Tibial nerve (tissue), 4 donors: ENCODE data around the gene INTS1. TPM values are rescaled to one million over a fixed set of nuclear protein-coding genes. Genes with fewer than 3 reads are reported as not detected.
"Not testable (repeated sequence)": the region's sequence is repeated elsewhere in the genome, so short reads cannot be mapped to it uniquely, and the experiment has no call there.

ENCODE experiments used
- DNase-seq, 2 donors: peaks; one replicate each; pipeline ENCODE4 v3.0.0-alpha.2; 2019; ENCODE audit warnings: low spot score in 2 of 2
- H3K27ac ChIP-seq, 4 donors: fragments of 200-600 bp; sonication (generic) in 3 of 4; one replicate each; pipeline ENCODE4 v1.5.1; 2017 to 2019; ENCODE audit warnings: mild to moderate bottlenecking in 1 of 4
- H3K27me3 ChIP-seq, 2 donors: fragments of 200-600 bp; sonication (generic) in 1 of 2; one replicate each; pipeline versions ENCODE4 v1.5.1 to v1.6.0; 2017 to 2019
- H3K36me3 ChIP-seq, 3 donors: fragments of 200-600 bp; sonication (generic); one replicate each; pipeline ENCODE4 v1.5.1; 2018 to 2019
- H3K4me1 ChIP-seq, 4 donors: fragments of 200-600 bp; sonication (generic) in 3 of 4; one replicate each; pipeline ENCODE4 v1.5.1; 2017 to 2019
- H3K4me3 ChIP-seq, 4 donors: fragments of 200-600 bp; sonication (generic) in 3 of 4; one replicate each; pipeline ENCODE4 v1.5.1; 2017 to 2019; ENCODE audit warnings: mild to moderate bottlenecking in 1 of 4, moderate library complexity in 1 of 4
- H3K9me3 ChIP-seq, 4 donors: fragments of 200-600 bp; sonication (generic) in 3 of 4; one replicate each; pipeline ENCODE4 v1.5.1; 2017 to 2019
- CTCF ChIP-seq, 5 experiments: fragments of 200-600 bp in 3 of 5; fragments of 450-650 bp in 2 of 5; sonication (generic) in 3 of 5; IDR thresholded peaks; one replicate each; pipeline ENCODE4 v1.5.1; 2016 to 2019; ENCODE audit warnings: antibody characterized with exemption in 5 of 5, mild to moderate bottlenecking in 3 of 5, moderate library complexity in 2 of 5
- EP300 ChIP-seq, 2 donors: sonication (generic); formaldehyde crosslinking; IDR thresholded peaks; one replicate each; pipeline ENCODE4 v1.6.1; 2017; ENCODE audit warnings: antibody characterized with exemption in 2 of 2, mild to moderate bottlenecking in 1 of 2
- POLR2A ChIP-seq, 2 donors: fragments of 450-650 bp; IDR thresholded peaks; one replicate each; pipeline ENCODE4 v1.6.1; 2017; ENCODE audit warnings: antibody characterized with exemption in 2 of 2, mild to moderate bottlenecking in 2 of 2, moderate library complexity in 2 of 2
- WGBS, 2 donors: methylation state at CpG; one replicate each; pipeline ENCODE4 v1.1.5; 2018; 5-methylcytosine and 5-hydroxymethylcytosine counted together
- total RNA-seq, 4 donors: library from RNA; depleted of rRNA; stranded (reverse); fragments of >200 nt; gene quantifications; one replicate each; pipeline ENCODE4 v1.1.0, GENCODE V29; 2016

The INTS1 gene
- total RNA-seq, 4 donors from 2014 or later = 45.7 to 81.6 (median 52.3) TPM

DNA sequence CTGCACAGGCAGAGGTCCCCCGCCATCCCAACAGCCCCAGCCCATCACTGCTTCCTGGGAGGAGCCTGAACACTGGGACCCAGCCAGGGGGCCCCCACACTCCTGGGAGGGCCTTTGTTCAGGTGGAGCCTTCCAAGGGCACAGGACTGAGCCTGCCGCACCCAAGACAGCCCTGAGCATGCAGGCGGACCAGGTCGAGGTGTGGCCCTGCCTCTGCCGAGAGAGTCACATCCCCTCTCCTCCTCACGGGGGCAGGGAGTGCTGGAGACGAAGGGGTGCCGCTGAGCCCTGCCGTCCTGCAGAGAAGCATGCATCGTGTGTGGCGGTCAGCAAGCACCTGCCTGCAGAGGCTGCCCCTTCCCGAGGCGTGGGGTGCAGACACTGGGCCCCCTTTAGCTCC, 19.0 kb upstream of the INTS1 start:
- Histone ChIP-seq H3K27ac (peak overlapping the region in 1 of 4 donors; percentile 60), H3K4me3 (no peak overlapping the region), H3K9me3 (peaks cover 0 to 9% (median 0%) of the 10 kb centered on the region in 4 donors), H3K27me3 (peaks cover 0 to 7% of the 10 kb centered on the region in 2 donors), H3K4me1 (no peaks in the 10 kb centered on the region), H3K36me3 (no peaks in the 10 kb centered on the region)
- 42 to 53% methylated on average over 2 of the region's 13 CpGs for WGBS, 2 donors
- no peak for DNase-seq
- TF ChIP-seq POLR2A (IDR thresholded peaks at IDR 0.05) = no peak
- no peak for TF ChIP-seq EP300 (IDR thresholded peaks at IDR 0.05)
- TF ChIP-seq CTCF (IDR thresholded peaks at IDR 0.05) = no peak

DNA sequence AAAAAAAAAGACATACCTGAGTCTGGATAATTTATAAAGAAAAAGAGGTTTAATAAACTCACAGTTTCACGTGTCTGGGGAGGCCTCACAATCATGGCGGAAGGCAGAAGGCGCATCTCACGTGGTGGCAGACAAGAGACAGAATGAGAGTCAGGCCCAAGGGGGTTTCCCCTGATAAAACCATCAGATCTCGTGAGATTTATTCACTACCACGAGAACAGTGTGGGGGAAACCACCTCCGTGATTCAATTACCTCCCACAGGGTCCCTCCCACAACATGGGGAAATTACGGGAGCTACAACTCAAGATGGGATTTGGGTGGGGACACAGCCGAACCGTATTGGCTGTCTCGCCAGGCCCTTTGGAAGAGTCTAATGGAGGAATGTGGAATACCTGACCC, 17.3 kb upstream of the INTS1 start:
- H3K9me3 ChIP-seq = peaks cover 0 to 9% (median 0%) of the 10 kb centered on the region in 4 donors
- H3K36me3 ChIP-seq = no peaks in the 10 kb centered on the region
- DNase-seq = no peak
- TF ChIP-seq CTCF (IDR thresholded peaks at IDR 0.05) (no peak), POLR2A (IDR thresholded peaks at IDR 0.05) (no peak), EP300 (IDR thresholded peaks at IDR 0.05) (no peak)
- no peak overlapping the region for H3K4me3 ChIP-seq
- H3K27ac ChIP-seq = no peak overlapping the region
- H3K27me3 ChIP-seq = peaks cover 0 to 7% of the 10 kb centered on the region in 2 donors
- no peaks in the 10 kb centered on the region for H3K4me1 ChIP-seq
- WGBS, 2 donors = 83 to 86% methylated on average over 11 of the region's 11 CpGs

- DNase-seq = no peak
- Histone ChIP-seq H3K27me3 (peaks cover 0 to 7% of the 10 kb centered on the region in 2 donors), H3K4me3 (no peak overlapping the region), H3K4me1 (no peaks in the 10 kb centered on the region), H3K27ac (peak overlapping the region in 2 of 4 donors; percentile 56 to 67), H3K9me3 (peaks cover 0 to 9% (median 0%) of the 10 kb centered on the region in 4 donors), H3K36me3 (no peaks in the 10 kb centered on the region)
- TF ChIP-seq EP300 (IDR thresholded peaks at IDR 0.05) = no peak
- no peak for TF ChIP-seq POLR2A (IDR thresholded peaks at IDR 0.05)
- no peak for TF ChIP-seq CTCF (IDR thresholded peaks at IDR 0.05)
- WGBS, 2 donors = 57 to 67% methylated on average over 22 to 27 of the region's 27 CpGs
These were observed 16.5 kb upstream of the INTS1 start for GRCh38 chr7:1520539-1521234.

- WGBS, 2 donors = 90 to 91% methylated on average over 12 of the region's 12 CpGs
- not testable (repeated sequence) for H3K9me3 ChIP-seq, DNase-seq, H3K27ac ChIP-seq, H3K27me3 ChIP-seq, H3K36me3 ChIP-seq, H3K4me3 ChIP-seq, H3K4me1 ChIP-seq
These were observed 15.2 kb upstream of the INTS1 start for GRCh38 chr7:1519322-1519922.

GRCh38 chr7:1516586-1517251, 12.5 kb upstream of the INTS1 start:
- TF ChIP-seq CTCF (IDR thresholded peaks at IDR 0.05) (no peak), POLR2A (IDR thresholded peaks at IDR 0.05) (no peak), EP300 (IDR thresholded peaks at IDR 0.05) (no peak)
- WGBS, 2 donors = 75 to 78% methylated on average over 18 of the region's 18 CpGs
- no peaks in the 10 kb centered on the region for H3K36me3 ChIP-seq
- no peak for DNase-seq
- H3K27ac ChIP-seq = no peak overlapping the region
- H3K9me3 ChIP-seq = peaks cover 0 to 9% (median 0%) of the 10 kb centered on the region in 4 donors
- H3K4me3 ChIP-seq = no peak overlapping the region
- H3K27me3 ChIP-seq = peaks cover 0 to 5% of the 10 kb centered on the region in 2 donors
- peaks cover 0 to 11% (median 7%) of the 10 kb centered on the region in 4 donors for H3K4me1 ChIP-seq

- peaks cover 0 to 13% of the 10 kb centered on the region in 2 donors for H3K27me3 ChIP-seq
- H3K27ac ChIP-seq, H3K36me3 ChIP-seq, H3K4me3 ChIP-seq, DNase-seq, H3K9me3 ChIP-seq: not testable (repeated sequence)
- H3K4me1 ChIP-seq = peaks cover 0 to 11% (median 7%) of the 10 kb centered on the region in 4 donors
- WGBS, 2 donors = 71% methylated on average over 17 of the region's 17 CpGs
These were observed 11.3 kb upstream of the INTS1 start for GRCh38 chr7:1515509-1515967.
